Renal pelvis (tissue), 12 donors: ENCODE data around the gene SMG6. TPM values are rescaled to one million over a fixed set of nuclear protein-coding genes. Genes with fewer than 3 reads are reported as not detected.

Source experiments
- DNase-seq: peaks from one replicate; pipeline ENCODE4 v3.0.0-alpha.2; 2013
- long read RNA-seq, 16 experiments: transcript quantifications; one replicate each; lab custom pipeline, GENCODE V29; 2026
- polyA plus RNA-seq, 3 donors: library from polyadenylated mRNA; unstranded; fragments of 120-200 nt; gene quantifications; one replicate each; pipeline ENCODE4 v1.2.1, GENCODE V29; 2013; ENCODE audit not compliant: insufficient read length in 3 of 3

Gene SMG6
- 10 to 100 TPM; 31.9 to 38.1 (median 32.9) TPM for polyA plus RNA-seq
- long read RNA-seq, donor 1, full-length matches to known transcripts = 4 of 4 reads
- long read RNA-seq, donor 1, partial matches to known transcripts = 0 of 4 reads
- long read RNA-seq, donor 1, other reads (novel, unspliced or antisense) = 0 of 4 reads
- long read RNA-seq, donor 2, full-length matches to known transcripts = 24 of 24 reads
- long read RNA-seq, donor 2, partial matches to known transcripts = 0 of 24 reads
- long read RNA-seq, donor 2, other reads (novel, unspliced or antisense) = 0 of 24 reads
- long read RNA-seq, donor 3, transcript SMG6-215 (1 exons, 2,419 nt) = major isoform, 16 of 23 reads
- long read RNA-seq, donor 3, partial matches to known transcripts = 7 of 23 reads
- long read RNA-seq, donor 3, other reads (novel, unspliced or antisense) = 0 of 23 reads
- long read RNA-seq, donor 4, transcript SMG6-215 (1 exons, 2,419 nt) = major isoform, 17 of 39 reads
- long read RNA-seq, donor 4, partial matches to known transcripts = 11 of 39 reads
- long read RNA-seq, donor 4, other reads (novel, unspliced or antisense) = 11 of 39 reads
- long read RNA-seq, donor 5, transcript SMG6-215 (1 exons, 2,419 nt) = major isoform, 12 of 12 reads
- long read RNA-seq, donor 5, partial matches to known transcripts = 0 of 12 reads
- long read RNA-seq, donor 5, other reads (novel, unspliced or antisense) = 0 of 12 reads
- long read RNA-seq, donor 6, partial matches to known transcripts = 25 of 27 reads
- long read RNA-seq, donor 6, other reads (novel, unspliced or antisense) = 0 of 27 reads
- long read RNA-seq, donor 7, transcript SMG6-215 (1 exons, 2,419 nt) = major isoform, 20 of 20 reads
- long read RNA-seq, donor 7, partial matches to known transcripts = 0 of 20 reads
- long read RNA-seq, donor 7, other reads (novel, unspliced or antisense) = 0 of 20 reads
- long read RNA-seq, donor 8, transcript SMG6-215 (1 exons, 2,419 nt) = major isoform, 27 of 32 reads
- long read RNA-seq, donor 8, partial matches to known transcripts = 5 of 32 reads
- long read RNA-seq, donor 8, other reads (novel, unspliced or antisense) = 0 of 32 reads
- long read RNA-seq, donor 9, transcript SMG6-215 (1 exons, 2,419 nt) = major isoform, 24 of 51 reads
- long read RNA-seq, donor 9, partial matches to known transcripts = 27 of 51 reads
- long read RNA-seq, donor 9, other reads (novel, unspliced or antisense) = 0 of 51 reads
- long read RNA-seq, donor 10, transcript SMG6-215 (1 exons, 2,419 nt) = major isoform, 30 of 39 reads
- long read RNA-seq, donor 10, partial matches to known transcripts = 9 of 39 reads
- long read RNA-seq, donor 10, other reads (novel, unspliced or antisense) = 0 of 39 reads
- long read RNA-seq, donor 11, transcript SMG6-215 (1 exons, 2,419 nt) = major isoform, 13 of 23 reads
- long read RNA-seq, donor 11, partial matches to known transcripts = 10 of 23 reads
- long read RNA-seq, donor 11, other reads (novel, unspliced or antisense) = 0 of 23 reads
- long read RNA-seq, donor 12, full-length matches to known transcripts = 27 of 32 reads
- long read RNA-seq, donor 12, partial matches to known transcripts = 5 of 32 reads
- long read RNA-seq, donor 12, other reads (novel, unspliced or antisense) = 0 of 32 reads
- long read RNA-seq, donor 13, transcript SMG6-215 (1 exons, 2,419 nt) = major isoform, 12 of 12 reads
- long read RNA-seq, donor 13, partial matches to known transcripts = 0 of 12 reads
- long read RNA-seq, donor 13, other reads (novel, unspliced or antisense) = 0 of 12 reads
- long read RNA-seq, donor 14 = 0 reads
- long read RNA-seq, donor 15 = 0 reads
- long read RNA-seq, donor 16, transcript SMG6-215 (1 exons, 2,419 nt) = major isoform, 11 of 31 reads
- long read RNA-seq, donor 16, partial matches to known transcripts = 7 of 31 reads
- long read RNA-seq, donor 16, other reads (novel, unspliced or antisense) = 13 of 31 reads

DNA sequence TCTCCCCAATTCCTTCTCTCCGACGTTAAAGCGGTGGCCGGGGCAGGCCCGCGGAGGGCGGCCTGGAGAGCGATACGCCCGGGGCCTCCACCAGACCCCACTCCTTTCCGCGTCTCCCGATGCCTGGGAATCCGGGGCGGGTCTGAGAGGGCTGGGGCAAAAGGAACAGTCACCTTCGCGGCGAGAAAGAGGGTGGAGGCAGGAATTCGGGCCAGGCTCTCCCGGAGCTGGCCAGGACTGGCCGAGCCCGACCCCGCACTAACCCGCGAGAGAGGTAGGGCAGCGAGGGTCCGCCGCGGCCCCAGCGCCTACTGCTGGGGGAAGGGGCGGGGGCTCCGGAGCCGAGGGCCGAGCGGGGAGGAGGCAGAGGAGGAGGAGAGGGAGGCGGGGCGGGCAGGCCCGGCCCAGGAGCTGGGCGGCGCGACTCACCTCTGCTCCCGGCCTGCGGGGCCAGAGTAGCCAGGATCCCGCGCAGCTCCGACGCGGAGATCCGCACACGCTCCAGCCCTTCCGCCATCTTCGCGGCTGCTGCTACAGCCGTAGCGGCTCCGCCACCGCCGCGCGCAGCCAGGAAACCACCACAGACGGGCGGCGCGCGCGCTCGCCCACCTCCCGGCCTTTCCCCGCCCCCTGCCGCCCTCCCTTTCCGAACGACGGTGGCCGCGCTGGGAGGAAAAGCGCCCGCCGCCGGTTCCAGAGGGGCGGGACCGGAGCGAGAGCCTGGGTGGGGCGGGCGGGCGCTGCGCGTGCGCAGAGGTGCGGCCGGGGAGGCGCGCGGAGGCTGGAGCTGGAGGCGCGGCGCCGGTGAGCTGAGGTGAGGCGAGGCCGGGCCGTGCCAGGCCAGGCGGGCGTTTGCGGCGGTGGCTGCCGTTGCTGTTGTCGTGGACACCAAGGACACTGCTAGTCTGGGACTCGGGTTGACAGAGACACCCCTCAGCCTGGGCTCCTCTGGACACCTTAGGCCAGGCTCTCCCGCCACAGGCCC lies at the start of gene SMG6, which contains the start of gene SRR:
Gene SMG6, minus strand, starts transcription at position 582 of the 985 bp plus-strand sequence. Its CDS starts 65 bp downstream, at position 517.
Gene SRR, plus strand, starts transcription at position 747 of the 985 bp plus-strand sequence. CDS start 11,611 bp downstream, outside the sequence.
- peak; percentile 94 for DNase-seq

DNA sequence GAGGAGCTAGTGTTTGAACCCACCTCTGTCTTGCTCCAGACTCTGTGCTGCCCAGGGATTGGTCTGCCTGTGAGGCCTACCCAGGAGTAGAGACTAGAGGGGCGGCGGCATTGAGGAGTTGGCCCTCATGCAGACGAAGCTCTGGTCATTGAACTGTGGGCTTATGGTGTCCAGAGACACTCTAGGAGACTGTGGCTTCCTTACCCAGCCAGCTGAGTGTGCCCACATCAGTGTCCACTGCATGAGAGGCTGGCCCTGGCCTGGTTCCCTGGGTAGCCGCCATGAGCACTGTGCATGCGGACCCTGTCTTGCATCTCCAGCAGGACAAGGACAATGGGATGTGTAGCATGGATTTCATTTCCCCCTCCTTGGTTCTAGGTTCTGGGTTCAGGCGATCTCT lies 47.7 kb upstream of the SMG6 start:
- DNase-seq = no peak

DNA sequence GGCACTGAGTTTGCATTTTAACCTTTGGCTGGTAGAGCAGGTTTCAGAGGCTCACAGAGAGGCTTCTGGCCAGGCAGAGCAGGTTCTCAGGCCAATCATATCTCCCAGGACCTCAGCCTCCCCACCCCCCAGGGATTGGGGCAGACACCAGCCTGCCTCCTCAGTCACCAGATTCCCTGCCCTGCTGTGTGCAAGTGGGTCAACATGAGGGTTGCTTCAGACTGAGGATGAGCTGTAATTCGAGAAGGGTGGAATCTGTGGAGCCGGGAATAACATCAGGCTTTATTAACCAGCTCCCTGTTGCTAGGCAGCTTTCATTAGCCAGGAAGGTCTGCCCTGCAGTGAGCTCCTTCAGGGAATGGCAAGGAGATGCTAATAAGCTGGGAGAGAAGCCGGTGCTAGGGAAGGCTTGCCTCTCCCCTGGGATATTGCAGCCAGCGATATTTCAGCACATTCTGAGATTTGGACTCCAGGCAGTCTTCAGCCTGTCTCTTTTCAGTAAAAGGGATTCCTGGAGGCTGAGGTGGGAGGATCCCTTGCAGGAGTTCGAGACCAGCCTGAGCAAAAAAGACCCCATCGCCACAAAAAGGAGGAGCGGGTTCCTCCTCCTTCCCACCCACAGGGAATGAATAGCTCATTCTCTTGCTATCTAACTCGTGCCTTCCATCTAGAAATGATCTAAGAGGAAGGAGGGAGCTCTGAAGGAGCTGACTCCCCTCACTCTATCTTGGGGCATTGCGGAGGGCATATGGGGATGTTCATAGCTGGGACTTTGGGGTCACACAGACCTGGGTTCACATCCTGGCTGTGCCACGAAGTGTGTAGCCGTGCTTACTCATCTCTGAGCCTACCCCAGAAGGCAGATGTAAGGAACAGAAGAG lies 44.5 kb upstream of the SMG6 start:
- DNase-seq = peak; percentile 80

DNA sequence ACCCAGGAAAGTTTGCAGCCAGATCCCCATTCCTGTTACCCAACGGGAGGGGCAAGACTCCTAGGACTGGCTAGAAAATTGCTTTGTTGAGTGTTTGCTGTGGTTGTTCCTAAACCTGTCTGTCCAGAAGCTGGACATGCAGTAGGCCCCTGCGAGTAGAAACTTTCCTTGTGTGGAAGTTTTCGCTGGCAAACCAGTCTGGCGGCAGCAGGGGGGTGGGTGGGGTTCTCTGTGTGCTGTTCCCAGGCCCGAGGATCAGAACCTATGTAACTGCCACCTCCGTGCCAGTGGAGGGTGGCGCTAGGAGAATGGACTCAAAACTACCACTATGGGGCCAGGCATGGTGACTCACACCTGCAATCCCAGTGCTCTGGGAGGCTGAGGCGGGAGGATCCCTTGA lies 42.9 kb upstream of the SMG6 start:
- DNase-seq = no peak

DNA sequence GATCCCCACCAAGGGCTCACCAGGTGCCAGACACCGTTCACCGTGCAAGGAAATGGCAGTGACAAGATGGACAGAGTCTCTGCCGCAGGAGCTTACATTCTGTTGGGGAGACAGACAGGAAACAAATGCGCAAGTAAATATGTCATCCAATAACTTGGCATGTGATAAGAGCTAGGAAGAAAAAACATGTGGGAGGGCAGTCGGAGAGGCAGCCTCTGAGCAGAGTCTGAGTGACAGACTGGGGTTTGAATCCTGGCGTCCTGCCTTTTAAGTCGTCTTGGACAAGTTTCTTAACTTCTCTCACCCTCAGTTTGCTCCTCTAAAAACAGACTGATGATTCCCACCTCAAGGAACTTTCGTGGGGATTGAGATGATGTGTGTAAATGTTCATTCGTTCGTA lies 40.9 kb upstream of the SMG6 start:
- DNase-seq = no peak

DNA sequence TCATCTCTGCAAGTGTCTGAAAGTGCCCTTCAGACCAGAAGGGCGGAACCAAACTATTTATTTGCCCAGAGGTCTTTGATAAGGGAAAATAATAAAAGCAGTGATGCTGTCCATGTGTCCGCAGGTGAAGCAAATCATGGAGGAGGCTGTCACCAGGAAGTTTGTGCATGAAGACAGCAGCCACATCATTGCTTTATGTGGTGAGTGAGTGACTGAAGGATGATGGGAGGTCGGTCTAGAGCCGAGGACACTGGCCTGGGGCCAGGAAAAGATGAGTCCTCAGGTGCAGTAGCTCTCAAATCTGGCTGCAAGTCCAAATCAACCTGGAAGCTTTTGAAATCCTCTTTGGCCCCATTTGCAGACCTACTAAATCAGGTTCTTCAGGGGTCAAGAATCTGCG lies 39.8 kb upstream of the SMG6 start:
- DNase-seq = no peak

DNA sequence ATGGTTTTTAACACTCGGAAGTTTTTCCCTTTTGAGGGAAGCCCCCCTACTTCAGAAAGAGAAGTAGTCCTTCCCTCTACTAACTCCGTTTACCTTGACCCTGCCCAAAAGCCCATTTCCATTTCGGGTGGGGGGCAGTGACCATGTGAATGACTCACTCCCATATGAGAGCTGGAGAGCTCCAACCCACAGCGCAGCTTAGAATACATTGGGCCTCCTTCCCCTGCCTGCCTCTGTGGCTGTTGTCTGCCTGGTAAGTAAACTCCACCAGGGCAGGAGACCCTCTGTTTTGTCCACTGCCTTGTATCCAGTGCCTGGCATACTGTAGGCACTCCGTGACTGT lies 34.7 kb upstream of the SMG6 start:
- peak; percentile 5 for DNase-seq

DNA sequence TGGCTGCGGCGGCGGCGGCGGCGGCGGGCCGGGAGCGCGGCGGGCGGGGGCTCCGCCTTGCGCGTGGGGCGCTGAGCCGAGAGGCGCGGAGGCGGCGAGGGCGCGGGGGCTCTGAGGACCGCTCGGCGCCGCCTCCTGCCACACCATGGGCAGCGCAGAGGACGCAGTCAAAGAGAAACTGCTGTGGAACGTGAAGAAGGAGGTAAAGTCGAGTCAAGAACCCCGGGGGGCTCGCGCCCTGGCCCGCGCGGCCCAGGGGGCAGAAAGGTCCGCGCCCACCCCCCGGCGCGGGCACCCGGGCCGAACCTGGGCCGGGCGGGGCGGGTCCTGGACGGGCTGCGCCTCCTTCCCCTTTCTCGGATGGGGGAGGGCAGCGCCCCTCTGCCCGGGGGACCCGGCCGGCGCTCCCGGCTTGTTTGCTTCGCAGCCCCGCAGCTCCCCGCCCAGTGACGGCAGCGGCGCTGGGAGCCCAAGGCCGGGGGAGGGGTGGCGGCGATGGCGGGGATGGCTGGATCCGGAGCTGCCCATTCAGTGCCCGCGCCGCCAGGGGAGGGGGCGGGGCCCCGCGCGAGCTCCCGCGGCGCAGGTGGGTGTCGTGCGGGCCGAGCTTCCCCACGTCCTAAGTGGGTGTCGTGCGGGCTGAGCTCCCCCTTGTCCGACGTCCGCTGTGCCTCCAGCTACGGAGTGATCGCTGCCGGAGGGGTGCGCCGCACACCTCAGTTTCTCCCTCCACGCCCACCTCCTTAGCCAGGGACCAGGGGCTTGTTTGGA lies 34.1 kb upstream of the SMG6 start:
- peak; percentile 51 for DNase-seq

DNA sequence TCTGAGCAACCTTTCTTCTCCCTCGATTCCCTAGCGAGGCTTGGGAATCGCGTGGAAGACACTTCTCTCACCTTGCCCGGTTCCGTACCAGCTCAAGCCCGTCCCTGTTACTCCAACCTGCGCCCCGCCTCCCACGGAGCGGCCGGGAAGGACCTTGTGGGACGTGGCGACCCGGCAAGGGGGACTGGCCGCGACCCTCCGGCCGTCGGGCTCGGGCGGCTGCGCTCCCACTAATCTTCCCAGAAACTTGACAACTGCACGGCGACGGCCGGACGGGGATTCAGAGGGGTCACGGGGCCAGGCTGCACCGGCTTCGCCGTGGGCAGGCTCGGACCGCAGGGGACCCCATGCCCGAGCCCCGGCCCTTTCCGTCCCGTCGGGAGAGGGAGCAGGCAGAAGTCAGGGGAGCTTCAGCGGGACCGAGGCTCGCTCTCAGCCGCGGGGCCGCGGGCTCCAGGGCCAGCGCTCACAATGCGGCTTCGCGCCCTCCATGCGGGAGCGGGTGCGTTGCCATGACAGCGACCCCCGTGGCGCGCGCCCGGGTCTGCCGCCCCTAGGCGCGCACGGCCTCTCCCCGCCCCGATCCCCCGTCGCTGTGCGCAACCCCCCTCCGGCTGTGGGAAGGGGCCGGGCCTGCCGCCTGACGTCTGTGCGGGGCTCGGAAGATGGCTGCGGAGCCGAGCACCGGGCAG lies 33.4 kb upstream of the SMG6 start, which contains the start of gene SGSM2:
Gene SGSM2, plus strand, starts transcription at position 650 of the 692 bp plus-strand sequence. CDS start 188 bp downstream, outside the sequence.
- DNase-seq = peak; percentile 70

DNA sequence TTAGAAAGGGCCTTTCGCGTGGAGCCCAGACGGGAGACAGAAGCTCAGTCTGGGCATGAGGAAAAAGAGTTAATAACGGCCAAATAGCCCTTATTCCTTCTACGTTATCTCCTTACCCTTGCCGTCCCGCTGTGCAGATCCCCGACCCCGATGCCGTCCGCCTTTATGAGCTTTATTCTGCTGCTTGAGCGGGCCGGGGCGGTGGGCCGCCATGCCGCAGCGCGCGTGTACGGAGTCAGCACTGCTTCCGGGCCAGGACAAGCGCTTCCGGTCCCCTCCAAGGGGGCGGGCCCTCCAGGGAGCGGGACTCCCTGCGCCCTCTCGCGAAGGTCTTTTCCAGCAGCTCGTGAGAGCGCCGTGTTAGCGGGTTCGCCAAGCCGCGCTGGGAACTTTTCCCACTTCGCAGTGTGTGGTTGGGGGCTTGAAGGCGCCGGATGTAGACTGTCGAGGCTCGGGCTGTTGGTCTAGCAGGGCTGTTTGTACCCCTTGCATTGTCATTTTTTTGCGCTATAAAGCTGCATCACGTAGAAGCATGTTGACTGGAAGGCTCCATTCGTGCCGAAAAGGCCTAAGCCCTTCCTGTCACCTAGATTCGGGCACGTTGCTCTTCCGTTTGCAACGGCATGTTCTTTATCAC lies 32.7 kb upstream of the SMG6 start, which contains the start of gene TSR1:
Gene TSR1, minus strand, starts transcription at position 243 of the 637 bp plus-strand sequence. Its CDS starts 30 bp downstream, at position 213.
- DNase-seq = peak; percentile 92

DNA sequence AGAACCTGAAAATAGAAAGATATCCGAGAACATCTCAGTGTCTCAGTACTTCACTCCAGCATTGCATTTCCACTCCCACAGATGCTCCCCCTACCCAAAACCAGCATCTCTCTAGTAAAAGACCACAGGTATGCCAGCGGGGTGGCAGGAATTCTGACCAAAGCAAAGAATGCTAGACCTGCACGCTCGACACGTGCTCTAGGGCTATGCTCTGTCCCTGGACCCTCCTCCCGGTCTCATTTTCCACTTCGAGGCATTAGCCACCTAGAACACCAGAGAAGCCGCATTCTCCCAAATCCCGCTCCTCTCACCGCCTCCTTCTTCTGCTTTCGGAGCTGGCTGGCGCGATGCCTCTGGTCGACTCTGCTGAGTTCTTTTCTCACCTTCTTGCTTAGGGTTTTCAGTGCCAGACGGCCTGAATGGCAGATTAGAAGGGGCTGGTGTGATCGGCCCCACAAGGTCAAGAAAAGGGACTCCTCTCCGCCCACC lies 32.2 kb upstream of the SMG6 start:
- no peak for DNase-seq

DNA sequence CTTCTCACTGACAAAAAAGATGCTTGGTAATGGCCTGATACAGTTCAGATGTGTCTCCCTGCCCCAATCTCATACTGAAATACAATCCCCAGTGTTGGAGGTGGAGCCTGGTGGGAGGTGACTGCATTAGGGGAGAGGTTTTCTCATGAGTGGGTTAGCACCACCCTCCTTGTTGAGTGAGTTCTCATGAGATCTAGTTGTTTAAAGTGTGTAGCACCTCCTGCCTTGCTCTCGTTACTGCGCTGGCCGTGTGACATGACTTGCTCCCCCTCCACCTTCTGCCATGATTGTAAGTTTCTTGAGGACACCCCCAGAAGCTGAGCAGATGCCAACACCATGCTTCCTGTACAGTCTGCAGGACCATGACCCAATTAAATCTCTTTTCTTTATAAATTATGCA lies 27.7 kb upstream of the SMG6 start:
- no peak for DNase-seq

DNA sequence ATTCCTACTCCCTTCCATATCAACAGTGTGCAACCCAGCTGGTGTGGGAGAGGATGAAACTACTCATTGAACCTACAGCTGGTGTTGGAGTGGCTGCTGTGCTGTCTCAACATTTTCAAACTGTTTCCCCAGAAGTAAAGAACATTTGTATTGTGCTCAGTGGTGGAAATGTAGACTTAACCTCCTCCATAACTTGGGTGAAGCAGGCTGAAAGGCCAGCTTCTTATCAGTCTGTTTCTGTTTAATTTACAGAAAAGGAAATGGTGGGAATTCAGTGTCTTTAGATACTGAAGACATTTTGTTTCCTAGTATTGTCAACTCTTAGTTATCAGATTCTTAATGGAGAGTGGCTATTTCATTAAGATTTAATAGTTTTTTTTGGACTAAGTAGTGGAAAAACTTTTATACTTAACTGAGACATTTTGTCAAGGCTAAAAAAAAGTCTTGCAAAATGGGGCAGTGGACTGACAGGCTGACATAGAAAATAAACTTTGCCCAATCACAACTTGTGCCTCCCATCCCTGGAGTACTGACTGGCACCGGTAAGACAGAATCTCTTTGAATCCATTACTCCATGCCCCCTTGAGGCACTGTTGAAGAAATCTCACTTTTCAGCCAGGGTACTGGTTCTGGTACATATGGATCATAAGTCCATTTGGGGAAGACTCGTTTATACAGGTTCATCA lies 20.2 kb upstream of the SMG6 start:
- DNase-seq = no peak

DNA sequence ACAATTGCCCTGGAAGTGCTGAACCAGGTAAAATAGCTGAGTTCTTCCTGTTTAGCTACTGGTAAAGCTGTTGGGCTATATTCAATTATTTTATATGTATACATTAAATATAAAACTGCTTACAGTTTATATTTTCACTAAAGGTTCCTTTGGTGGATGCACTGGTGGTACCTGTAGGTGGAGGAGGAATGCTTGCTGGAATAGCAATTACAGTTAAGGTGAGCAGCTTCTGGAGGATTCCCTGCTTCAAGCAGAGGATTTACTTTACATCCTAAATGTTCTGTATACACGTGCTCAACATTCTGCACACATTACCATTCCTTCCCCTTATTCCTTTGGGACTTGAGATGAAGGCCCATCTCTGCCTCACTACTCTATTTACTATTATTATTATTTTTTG lies 17.8 kb upstream of the SMG6 start:
- DNase-seq = no peak

DNA sequence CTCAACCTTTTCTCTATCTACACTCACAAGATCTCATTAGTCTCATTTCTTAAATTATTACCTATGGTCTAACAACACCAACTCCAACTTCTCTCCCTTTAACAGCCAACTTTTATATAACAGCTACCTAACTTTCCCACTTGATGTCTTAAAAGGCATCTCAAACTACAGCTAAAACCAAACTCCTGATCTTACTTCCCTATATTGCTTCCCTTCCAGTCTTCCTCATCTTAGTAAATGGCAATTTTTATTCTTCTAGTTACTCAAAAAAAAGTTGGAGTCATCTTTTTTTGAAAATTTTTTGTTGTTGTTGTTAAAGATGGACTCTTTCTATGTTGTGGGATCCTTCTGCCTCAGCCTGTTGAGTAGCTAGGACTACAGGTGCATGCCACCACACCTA lies 15.5 kb upstream of the SMG6 start:
- DNase-seq = no peak
